Right kidney (tissue), 1 donor: ENCODE results near the gene NSG1.
"Not testable (repeated sequence)": the region's sequence is repeated elsewhere in the genome, so short reads cannot be mapped to it uniquely, and the experiment has no call there.

Experiments
- DNase-seq: peaks from one replicate; pipeline ENCODE4 v3.0.0-alpha.2; 2016

The NSG1 gene

DNA sequence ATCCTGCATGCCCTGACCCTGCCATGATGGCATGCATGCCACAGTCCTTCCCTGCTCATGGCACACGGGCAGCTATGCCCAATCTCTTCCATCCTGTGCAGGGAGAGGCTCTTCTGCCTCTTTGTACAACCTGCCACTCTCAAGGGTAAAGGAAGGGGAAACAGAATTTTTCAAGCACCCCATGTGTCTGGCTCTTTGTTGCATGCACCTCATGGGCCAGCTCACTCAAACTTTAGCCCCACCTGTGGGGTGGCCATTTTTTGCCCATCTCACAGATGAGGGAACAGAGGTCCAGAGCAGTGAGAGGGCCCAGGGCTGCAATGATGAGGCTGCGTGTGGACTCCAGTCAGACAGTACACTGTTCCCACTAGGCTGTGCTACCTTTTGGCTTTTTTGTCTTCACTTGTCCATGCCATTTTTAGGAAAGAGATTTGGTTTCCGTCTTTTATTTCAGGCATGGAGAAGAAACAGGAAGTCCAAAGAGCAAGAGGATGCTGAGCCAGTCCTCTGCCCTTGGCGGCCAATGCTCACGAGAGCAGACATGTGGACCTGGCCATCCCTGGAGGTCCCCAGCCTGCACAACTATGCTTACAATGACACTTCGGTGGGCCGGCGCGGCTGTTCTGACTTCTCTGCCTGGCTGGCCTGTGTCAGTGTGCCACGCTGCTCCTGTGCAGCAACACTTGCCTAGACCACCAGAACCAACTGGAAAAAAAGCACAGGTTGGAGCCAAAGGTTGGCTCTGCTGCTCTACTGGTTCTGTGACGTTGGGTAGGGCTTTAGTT is 45.6 kb downstream of the NSG1 start:
- no peak for DNase-seq

DNA sequence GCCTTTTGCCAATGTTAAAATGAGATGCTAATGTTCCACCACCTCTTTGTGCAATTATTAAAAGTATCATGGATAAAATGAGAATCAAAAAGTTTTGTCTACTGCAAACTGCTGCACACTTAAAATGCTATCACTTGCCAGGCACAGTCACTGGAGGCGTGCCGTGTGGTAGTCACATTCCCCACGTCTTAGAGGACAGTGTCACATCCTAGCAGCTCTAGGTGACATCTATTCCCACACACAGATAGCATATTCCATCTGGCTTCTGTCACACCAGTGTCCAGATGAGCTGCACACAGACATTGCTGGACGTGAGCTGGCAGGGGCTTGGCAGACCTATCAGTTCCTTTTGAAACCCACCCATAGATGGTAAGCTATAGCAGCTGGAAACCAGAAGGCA is 47.0 kb downstream of the NSG1 start:
- no peak for DNase-seq

DNA sequence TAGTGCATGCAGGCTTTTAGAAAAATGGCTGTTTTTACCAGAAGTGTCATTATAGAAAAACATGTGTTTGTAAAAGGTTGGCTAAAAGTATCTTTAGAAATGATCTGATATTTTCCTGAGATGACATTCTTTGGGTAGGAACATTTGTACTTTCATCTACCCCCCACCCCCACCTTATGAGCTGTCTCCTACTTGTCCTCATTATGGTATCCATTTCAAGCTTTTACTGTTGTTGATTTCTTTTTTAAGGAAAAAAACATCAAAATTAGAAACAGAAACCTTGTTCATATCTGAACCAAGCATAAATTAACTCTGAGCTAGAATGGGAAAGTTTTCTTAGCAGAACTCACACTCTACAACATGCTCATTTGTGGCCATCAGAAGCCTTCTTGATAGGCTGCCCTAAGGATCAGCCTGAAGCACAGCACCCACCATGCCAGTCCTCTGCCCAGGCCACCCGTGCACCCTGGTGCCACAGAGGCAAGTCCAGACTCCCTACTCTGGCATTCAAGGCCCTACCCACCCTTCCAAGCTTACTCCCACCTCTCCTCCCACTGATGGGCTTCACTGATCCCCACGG is 49.4 kb downstream of the NSG1 start:
- no peak for DNase-seq

GRCh38 chr4:4437798-4438470 is 51.0 kb downstream of the NSG1 start:
- no peak for DNase-seq

DNA sequence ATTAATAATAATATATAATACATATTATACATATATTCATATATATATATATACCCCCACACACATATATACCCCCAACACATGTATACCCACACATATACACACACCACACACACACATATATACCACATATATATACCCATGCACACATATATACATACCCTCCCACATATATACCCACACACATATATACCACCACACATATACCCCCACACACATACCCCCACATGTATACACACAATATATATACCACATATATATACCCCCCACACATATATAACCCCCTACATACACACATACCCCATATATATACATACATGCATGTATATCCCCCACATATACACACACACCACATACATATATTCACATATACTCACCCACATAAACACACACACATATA is 52.0 kb downstream of the NSG1 start:
- no peak for DNase-seq

DNA sequence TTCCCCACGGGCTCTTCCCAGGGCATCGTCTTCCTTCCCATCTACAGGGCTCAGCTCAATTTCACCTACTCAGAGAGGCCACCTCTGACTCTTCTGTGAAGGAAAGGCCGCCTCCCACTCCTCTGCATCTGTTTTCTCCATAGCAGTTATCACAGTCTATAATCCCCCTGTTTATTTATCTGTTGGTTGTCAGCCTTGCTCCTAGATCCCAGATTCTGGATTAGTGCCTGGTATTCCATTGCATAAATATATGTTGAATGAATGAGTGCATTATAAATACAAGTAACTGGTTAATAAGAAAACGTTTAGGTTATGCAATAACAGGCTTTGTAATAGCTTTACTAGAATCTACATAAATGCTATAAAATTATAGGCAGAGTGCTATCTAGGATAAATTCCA is 52.9 kb downstream of the NSG1 start:
- no peak for DNase-seq

DNA sequence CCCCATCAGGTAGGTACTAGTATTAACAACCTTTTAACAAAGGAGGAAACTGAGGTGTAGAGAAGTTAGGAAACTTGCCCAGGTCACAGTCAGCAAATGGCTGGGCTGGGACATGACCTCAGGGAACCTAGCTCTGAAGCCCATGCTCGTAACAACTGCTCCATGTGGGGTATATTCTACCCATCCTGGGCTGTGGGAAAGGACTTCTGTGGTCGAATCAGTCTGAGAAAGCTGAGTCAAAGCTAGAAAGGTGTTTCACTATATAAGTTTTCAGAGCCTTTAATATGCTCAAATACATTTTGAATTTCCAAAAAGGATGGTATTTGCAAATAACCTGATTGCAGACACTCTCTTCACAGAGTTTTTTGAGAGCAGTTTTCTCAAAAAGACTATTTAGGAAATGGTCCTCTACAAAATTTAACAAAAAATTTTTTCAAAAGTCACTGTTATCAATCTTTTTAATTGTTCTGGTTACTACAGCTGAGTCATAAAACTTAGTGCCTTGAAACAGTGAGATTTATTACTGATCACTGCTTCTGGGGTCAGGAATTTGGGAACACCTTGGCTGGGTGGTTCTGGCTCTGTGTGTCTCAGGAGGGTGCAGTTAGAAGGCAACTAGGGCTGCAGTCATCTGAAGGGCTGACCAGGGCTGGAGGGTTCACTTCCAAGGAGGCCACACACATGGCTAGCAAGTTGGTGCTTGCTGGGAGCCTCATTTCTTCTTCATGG is 53.6 kb downstream of the NSG1 start:
- no peak for DNase-seq

GRCh38 chr4:4443821-4444220 is 56.9 kb downstream of the NSG1 start:
- DNase-seq, result no peak

- DNase-seq, result no peak
Observed at GRCh38 chr4:4446434-4446833, 59.5 kb downstream of the NSG1 start.

DNA sequence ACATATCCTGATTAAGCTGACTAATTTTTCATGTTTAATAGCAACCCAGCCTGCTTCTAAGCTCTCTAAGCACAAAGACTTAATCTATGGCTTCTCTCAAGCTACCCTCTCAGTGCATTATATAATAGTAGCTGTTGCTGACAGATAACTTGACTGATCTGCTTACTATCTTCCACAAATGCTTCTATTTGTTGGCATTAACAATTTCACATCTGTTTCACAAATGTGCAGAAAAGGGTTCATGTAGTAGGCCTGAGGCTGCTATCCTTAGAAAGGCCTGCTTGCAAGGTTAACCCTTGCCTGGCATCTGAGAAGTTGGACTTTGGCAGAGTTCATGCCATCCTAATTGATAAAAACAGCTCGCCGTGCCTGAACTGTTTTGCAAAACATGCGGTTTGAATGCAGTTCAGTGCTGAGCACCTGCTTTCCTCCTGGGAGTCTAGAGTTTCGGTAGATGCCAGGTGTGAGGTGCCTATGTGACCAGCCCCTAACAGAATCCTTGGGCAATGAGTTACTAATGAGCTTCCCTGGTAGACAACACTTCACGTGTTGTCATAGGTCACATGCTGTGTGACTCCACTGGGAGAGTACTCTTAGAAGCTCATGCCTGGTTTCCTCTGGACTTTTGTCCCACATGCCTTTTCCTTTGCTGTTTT is 68.4 kb downstream of the NSG1 start:
- no peak for DNase-seq

GRCh38 chr4:4456351-4456750 is 69.4 kb downstream of the NSG1 start:
- no peak for DNase-seq

GRCh38 chr4:4456816-4457578 is 70.1 kb downstream of the NSG1 start:
- no peak for DNase-seq

GRCh38 chr4:4457803-4458553 is 71.1 kb downstream of the NSG1 start:
- no peak for DNase-seq

- no peak for DNase-seq
Observed at GRCh38 chr4:4459181-4459580, 72.3 kb downstream of the NSG1 start.

DNA sequence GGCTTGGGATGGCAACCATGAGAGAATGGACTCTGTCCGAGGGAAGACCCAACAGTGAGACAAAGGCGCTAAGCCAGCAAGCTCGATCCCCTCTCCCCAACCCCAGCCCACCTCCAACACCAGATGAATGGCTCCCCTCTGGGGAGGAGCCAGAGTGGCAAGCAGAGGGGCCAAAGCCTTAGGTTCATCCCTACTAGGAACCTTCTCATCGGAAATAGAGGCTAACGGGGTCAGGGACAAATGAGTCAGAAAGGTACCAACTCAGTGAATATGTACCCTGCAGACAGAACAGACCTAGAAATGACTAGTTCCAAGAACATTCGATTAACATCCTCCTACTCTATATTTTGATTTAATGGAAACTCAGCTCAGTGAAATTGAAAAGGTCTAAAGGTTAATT is 73.9 kb downstream of the NSG1 start:
- no peak for DNase-seq

- no peak for DNase-seq
Observed at GRCh38 chr4:4461178-4461577, 74.3 kb downstream of the NSG1 start.

- DNase-seq, result no peak
Observed at GRCh38 chr4:4461850-4462249, 74.9 kb downstream of the NSG1 start.

- DNase-seq, result no peak
Observed at GRCh38 chr4:4462970-4463369, 76.1 kb downstream of the NSG1 start.

DNA sequence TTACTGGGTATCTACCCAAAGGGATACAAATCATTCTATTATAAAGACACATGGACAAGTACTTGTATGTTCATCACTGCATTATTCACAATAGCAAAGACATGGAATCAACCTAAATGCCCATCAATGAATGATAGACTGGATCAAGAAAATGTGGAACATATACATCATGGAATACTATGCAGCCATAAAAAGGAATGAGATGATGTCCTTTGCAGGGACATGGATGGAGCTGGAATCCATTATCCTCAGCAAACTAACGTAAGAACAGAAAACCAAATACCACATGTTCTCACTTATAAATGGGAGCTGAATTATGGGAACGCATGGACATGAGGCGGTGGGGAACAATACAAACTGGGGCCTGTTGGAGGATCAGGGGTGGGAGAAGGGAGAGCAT is 78.3 kb downstream of the NSG1 start:
- DNase-seq, result not testable (repeated sequence)
